ENCODE measurements around the gene AJM1.
"Not testable (repeated sequence)": the region's sequence is repeated elsewhere in the genome, so short reads cannot be mapped to it uniquely, and the experiment has no call there.

The AJM1 gene

DNA sequence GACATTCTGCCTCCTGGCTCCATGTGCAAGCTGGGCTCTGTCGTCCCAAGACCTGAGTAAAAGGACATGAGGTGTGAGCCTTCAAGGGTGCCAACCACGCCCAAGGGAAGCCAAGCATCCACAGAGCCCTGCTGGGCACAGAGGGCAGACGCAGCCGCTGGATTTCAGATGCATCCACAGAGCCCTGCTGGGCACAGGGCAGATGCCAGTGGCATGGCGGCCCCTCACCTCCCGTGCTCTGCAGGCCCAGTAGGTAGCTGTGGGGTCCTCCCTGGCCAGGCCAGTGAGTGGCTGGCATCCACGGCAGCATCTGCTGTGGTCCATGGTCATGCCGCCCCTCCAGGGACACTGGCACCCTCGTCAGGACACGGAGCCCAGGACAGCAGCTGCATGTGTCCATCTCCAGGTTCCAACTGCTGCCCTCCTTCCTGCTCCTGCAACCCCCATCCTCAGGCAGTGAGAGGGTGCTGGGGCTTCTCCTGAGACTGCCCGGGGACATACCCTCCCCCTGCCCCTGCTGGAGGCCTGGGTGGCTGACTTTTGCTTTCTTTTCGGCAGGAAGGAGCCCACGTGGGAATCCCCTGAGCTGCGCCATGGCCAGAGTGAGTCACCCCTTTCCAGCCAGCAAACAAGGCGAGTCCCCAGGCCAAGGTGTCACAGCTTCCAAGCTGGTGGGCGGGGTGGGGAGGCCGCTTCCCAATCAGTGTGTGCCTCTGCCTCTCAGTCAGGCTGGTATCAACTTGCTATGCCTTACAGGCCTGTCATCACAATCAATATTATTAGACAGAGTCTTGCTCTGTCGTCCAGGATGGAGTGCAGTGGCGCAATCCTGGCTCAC lies 40.0 kb downstream of the AJM1 start:
- DNase-seq, result peak; percentile 91

DNA sequence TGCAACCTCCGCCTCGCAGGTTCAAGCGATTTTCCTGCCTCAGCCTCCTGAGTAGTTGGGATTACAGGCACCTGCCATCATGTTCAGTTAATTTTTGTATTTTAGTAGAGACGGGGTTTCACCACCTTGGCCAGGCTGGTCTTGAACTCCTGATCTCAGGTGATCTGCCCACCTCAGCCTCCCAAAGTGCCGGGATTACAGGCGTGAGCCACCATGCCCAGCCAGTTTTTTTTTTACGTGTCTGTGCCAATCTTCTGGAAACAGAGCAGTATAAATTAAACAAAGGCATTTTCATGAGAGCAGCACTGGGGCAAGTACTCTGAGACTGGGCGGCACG lies 40.6 kb downstream of the AJM1 start:
- DNase-seq, result not testable (repeated sequence)

GRCh38 chr9:136883670-136884069 lies 41.4 kb downstream of the AJM1 start:
- DNase-seq, result not testable (repeated sequence)

DNA sequence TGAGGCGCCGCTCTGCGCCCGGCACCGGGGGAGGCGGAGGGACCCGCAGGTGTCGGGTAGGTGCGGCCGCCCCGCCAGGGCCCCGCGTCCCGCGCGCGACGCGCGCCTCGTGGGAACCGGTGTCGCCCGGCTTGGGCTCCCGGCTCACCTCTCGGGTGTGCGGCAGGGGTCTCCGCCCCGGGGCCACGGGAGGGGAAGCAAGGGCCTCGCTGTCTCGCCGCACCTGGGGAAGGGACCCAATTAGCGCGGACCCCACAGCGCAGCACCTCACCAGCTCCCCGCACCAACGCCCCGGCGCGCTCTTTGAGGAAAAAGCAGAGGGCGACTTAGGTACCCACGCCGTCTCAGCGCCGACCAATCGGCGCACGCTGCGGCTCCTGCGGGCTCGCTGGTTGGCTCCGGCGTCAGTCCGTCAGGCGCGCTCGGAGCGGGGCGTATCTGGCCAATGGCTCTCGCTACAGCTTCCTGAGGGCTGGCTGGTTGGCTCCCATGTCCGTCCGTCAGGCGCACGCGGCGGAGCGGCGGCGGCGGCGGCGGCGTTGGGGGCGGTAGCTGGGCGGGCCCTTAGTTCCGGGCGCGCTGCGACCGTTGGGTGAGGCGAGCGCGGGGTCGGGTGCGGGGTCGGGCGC lies 43.8 kb downstream of the AJM1 start, which contains the start of gene TRAF2:
TSS of gene TRAF2 (plus strand) at position 567 of the 629 bp plus-strand sequence. CDS start 12,225 bp downstream, outside the sequence.
- DNase-seq, result peak; percentile 98

- DNase-seq, result peak; percentile 43
These were observed 44.6 kb downstream of the AJM1 start for GRCh38 chr9:136886610-136887597.

- no peak for DNase-seq
These were observed 46.2 kb downstream of the AJM1 start for GRCh38 chr9:136888454-136888853.

DNA sequence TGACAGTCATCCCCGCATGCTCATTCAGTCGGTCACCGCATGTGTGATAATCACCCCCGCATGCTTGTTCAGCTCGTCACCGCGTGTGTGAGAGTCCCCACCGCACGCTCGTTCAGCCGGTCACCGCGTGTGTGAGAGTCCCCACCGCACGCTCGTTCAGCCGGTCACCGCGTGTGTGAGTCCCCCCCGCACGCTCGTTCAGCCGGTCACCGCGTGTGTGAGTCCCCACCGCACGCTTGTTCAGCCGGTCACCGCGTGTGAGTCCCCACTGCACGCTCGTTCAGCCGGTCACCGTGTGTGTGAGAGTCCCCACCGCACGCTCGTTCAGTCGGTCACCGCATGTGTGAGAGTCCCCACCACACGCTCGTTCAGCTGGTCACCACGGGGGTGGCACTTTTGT lies 47.6 kb downstream of the AJM1 start:
- DNase-seq, result no peak

DNA sequence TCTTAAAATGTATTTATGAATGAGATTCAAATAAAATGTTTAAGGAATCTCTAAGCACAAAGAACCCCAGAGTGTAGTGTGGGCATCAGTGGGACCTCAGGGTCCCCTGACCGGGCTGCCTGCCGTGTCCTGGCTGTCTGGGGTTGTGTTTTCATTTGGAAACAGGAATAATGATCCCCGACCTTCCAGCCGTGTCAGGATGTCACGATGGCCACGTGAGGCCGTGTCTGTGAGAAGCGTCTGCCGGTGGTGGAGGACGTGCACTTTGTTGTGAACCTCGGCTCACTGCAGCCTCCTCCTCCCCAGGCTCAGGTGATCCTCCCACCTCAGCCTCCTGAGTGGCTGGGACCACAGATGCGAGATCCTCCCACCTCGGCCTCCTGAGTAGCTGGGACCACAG lies 48.4 kb downstream of the AJM1 start:
- DNase-seq, result no peak
